ENCODE measurements around the gene PRUNE2. TPM values are rescaled to one million over a fixed set of nuclear protein-coding genes. Genes with fewer than 3 reads are reported as not detected.
"Not testable (repeated sequence)": the region's sequence is repeated elsewhere in the genome, so short reads cannot be mapped to it uniquely, and the experiment has no call there.

Gene PRUNE2, protein sequence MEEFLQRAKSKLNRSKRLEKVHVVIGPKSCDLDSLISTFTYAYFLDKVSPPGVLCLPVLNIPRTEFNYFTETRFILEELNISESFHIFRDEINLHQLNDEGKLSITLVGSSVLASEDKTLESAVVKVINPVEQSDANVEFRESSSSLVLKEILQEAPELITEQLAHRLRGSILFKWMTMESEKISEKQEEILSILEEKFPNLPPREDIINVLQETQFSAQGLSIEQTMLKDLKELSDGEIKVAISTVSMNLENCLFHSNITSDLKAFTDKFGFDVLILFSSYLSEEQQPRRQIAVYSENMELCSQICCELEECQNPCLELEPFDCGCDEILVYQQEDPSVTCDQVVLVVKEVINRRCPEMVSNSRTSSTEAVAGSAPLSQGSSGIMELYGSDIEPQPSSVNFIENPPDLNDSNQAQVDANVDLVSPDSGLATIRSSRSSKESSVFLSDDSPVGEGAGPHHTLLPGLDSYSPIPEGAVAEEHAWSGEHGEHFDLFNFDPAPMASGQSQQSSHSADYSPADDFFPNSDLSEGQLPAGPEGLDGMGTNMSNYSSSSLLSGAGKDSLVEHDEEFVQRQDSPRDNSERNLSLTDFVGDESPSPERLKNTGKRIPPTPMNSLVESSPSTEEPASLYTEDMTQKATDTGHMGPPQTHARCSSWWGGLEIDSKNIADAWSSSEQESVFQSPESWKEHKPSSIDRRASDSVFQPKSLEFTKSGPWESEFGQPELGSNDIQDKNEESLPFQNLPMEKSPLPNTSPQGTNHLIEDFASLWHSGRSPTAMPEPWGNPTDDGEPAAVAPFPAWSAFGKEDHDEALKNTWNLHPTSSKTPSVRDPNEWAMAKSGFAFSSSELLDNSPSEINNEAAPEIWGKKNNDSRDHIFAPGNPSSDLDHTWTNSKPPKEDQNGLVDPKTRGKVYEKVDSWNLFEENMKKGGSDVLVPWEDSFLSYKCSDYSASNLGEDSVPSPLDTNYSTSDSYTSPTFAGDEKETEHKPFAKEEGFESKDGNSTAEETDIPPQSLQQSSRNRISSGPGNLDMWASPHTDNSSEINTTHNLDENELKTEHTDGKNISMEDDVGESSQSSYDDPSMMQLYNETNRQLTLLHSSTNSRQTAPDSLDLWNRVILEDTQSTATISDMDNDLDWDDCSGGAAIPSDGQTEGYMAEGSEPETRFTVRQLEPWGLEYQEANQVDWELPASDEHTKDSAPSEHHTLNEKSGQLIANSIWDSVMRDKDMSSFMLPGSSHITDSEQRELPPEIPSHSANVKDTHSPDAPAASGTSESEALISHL (N-terminal part only)
- total RNA-seq: under 1 TPM; 0.27 to 0.40 TPM

DNA sequence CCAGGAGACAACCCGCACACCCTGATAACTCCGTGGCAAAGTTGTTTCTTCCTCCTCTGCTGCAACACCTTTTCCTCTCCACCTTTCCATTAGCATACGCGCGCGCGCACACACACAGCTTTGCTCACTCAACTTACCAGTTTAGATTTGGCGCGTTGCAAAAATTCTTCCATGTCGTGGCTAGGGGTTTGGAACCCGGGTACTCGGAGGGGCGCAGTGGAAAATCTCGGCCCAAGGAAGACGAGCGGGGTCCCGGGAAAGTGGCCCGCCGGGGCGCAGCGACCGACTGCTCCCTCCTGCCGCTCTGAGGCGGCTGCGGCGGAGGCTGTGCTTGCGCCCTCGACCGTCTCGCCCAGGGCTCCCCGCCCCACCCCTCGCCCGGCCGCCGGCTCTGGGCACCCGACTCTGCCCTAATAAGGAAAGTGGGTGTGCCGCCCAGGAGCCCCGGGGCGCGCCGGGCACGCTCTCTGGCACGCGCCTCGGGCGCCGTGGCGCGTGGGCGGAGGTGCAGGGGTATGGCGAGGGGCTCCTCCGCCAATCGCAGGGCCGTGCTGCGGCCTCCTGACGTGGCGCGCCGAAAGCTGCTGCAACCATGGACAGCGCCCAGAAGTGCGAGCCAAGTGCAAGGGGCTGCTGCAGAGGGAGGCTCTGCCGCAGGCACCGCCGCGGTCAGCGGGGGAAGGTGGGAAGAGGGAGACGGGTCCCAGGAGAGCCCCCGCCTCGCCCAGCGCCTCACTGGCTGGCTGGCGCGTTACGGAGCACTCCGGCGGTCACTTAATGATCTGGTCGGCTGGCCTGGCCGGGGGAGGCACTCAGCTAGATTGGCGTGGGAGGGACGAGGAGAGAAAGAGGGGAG is at the start of gene PRUNE2:
PRUNE2 (minus strand) TSS at position 324 of the 856 bp plus-strand sequence; CDS start at position 173, 151 bp downstream.
- ChIA-PET CTCF (no interaction called here), POLR2A (no interaction called here)

DNA sequence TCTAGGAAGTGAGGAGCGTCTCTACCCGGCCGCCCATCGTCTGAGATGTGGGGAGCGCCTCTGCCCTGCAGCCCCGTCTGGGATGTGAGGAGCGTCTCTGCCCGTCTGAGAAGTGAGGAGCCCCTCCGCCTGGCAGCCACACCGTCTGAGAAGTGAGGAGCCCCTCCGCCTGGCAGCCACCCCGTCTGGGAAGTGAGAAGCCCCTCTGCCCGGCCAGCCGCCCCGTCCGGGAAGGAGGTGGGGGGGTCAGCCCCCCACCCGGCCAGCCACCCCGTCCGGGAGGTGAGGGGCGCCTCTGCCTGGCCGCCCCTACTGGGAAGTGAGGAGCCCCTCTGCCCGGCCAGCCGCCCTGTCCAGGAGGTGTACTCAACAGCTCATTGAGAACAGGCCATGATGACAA is 49.5 kb upstream of the PRUNE2 start:
- CTCF ChIA-PET, POLR2A ChIA-PET: not testable (repeated sequence)

DNA sequence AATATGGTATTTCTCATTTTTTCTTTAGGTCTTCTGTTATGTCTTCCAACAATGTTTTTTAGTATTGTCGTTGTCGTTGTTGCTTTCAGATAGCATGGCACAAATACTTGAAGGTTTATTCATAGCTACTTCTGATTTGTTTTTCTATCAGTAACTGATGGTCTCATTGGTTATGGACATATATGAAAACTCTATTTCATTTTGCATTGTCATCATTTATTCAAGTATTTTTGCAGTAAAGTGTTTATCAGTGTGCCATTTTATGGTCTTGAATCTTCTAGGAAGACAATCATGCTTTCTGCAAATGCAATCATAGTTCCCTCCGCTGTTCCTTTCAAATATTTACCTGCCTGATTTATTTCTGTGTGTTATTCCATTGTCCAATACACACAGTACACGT is 44.0 kb upstream of the PRUNE2 start:
- POLR2A ChIA-PET: no interaction called here
- CTCF ChIA-PET: no interaction called here

DNA sequence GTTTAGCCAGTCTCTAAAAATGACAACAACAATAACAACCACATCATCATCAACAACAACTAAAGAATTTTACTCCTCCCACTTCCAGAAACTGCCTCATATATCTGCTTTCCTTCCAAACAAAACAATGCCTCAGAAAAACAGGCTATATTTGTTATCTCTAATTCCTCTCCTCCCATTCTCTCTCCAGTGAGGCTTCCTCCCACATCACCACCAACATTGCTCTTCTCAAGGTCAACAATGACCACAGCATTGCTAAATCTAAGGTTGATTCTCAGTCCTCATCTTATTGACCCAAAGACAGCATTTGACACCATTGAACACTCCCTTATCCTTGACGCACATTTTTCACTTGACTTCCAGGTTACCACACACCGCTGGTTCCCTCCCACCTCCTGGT is 38.1 kb upstream of the PRUNE2 start:
- CTCF ChIA-PET: no interaction called here
- POLR2A ChIA-PET: no interaction called here

DNA sequence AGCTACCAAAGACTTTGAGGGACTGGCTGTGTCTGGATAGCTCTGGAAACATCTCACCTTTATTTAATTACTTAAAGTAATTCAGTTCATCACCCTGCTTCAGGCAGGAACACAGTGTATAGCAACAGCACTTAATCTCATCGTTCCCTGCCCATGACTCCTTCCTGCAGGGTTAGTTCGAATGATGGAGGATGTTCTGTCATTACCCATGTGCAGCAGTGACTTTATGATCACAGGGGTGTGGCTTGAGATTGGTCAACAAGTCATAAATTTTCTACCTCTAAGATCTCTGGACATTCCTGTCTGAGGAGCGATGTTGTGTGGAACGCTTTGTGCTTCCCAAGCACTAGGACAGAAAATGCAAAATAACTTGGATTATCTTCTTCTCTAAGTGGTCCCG is 37.1 kb upstream of the PRUNE2 start:
- CTCF ChIA-PET: no interaction called here
- POLR2A ChIA-PET: no interaction called here

DNA sequence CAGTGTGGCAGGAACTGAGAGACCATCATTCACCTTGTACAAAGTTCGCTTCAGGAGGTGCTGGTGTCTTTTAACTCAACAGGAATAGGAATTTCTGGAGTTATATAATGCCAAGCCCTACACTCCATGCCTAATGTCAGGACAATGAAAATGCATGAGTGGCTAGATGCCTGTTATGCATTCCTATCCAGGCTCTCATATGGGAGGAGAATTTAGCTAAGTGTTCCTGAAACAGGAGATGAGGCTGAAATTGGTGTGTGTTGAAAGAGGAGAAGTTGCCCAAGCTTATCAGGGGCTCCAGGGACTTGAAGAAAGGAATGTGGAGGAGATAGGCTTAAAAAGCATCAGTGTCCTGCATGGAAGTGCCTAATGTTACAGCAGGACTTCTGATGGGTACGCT is 26.8 kb upstream of the PRUNE2 start:
- CTCF ChIA-PET: no interaction called here
- POLR2A ChIA-PET: no interaction called here

DNA sequence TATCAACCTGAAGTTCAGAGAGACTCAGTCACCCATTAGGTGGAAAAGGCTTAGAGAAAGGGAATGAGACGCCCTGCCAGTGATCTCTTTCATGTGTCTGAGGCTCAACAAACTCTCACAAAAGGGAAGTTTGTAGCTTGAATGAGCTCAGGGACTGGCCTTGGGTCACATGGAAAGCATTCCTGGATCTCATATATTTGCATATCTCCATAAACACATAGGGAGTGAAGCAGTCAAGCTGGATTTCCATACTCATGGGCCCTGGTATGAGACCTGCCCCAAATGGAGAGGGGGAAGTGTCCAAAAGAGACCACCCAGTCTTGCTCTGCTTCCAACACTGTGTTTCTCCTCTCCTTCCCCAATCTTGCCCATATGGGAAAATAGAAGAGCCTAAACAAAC is 26.4 kb upstream of the PRUNE2 start:
- POLR2A ChIA-PET: no interaction called here

DNA sequence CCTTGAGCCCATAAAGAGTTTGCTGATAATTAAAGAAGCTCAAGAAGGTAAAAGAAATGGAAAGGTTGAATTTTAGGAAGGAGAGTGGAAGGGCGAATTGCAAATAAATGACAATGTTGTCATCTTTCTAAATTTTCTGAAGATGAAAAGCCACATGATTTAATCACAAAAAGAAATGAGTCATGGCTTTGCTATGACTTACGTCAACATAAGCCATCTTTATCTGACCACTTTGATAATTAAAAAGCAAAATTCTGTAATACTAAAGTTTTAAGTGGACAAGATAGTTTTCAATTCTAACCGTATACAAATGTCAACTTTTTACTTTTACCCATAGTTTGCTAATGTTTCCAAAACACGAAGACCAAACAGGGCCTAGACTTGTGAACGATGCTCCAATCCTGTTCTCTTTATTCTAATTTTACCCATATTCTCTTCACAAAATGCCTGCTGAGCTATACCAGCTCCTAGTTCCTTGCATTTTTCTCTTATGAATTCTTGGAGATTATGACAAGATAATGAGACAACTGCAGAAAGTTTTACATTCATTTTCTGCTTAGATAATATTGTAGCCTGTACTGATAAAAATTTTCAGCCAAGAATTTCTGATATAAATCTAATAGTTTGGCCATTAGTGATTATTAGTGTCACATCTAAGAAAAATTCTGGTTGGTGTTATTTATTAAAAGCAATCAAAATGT is 21.8 kb upstream of the PRUNE2 start:
- POLR2A ChIA-PET: no interaction called here
- CTCF ChIA-PET: interaction anchor here (0.6 kb wide), 1 partner anchor 10 kb away, joined by 4 read pairs; no protein-coding TSS in a partner anchor

More for the DNA sequence above, 26.4 kb upstream of the PRUNE2 start:
- CTCF ChIA-PET: no interaction called here

DNA sequence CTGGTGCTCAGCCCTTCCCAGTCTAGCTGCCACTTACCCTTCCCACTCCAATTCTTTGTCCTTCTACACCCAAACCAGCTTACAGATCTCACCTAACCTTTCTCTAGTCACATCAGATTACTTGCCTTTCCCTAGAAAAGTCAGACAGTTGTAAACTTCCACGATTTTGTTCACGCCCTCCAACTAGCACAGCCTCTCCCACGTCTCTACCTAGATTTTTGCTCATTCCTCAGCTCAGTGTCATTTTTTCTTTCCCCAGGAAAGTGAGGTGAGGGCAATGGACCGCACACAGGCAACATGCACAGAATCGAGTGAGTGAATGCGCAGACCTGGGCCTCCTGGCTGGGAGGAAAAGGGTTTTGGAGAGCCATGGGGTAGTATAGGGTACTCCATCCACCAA is 20.9 kb upstream of the PRUNE2 start:
- CTCF ChIA-PET: interaction anchor here (0.6 kb wide), 1 partner anchor 11 kb away, joined by 4 read pairs; no protein-coding TSS in a partner anchor
- POLR2A ChIA-PET: no interaction called here

DNA sequence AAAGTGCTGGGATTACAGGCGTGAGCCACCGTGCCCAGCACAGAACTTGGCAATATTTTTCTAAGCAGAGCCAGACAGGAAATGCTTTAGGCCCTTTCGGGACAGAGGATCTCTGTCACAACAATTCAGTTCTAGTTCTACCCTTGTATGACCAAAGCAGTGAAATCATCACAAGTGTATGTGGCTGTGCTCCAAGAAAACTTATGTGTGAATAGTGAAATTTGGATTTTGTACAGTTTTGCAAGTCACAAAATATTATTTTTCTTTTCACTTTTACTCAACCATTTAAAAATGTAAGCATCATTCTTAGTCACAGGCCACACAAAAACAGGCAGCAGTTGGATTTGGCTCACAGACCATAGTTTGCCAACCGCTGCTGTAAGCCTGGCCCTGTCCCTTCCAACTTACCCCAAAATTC is 20.4 kb upstream of the PRUNE2 start:
- ChIA-PET CTCF (interaction anchor here (0.6 kb wide), 2 partner anchors 382 to 703 kb away, joined by 3 to 4 read pairs; no protein-coding TSS in a partner anchor), POLR2A (no interaction called here)

DNA sequence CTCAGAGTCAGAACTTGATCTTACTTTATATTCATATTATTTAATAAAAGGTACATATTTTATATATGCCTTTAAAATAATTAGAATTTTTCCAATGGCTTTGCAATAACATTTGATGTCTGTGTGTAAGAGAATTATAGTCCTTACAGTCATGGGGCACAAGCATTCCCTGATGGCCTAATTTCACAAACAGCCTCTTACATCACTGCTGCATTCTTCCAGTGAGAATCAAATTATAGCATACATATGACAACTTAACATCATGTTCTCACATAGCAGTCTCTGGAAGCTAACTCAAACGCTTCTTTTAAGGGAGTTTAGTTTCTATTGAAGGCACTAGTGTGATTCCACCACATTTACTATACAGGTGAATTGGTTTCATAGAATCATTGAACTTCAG is 15.3 kb upstream of the PRUNE2 start:
- CTCF ChIA-PET: no interaction called here
- POLR2A ChIA-PET: no interaction called here

DNA sequence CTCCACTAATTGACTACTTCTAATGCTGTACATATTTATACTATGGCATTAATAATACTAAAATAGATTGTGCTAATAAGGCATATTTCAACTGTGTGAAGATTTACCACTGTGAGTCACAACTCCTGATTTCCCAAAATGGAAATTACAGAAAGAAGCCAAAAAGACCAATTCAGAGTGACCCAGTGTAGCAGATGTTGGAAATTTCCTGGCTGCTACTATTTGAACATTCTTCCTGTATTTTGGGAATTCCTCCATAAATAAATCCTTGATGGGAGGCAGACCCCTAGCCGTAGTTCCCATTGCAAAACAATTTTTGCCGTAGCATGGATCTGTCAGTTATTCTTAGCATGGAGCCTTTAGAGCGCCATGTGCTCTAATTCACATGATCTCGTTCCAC is 11.4 kb upstream of the PRUNE2 start:
- ChIA-PET CTCF (no interaction called here), POLR2A (no interaction called here)

DNA sequence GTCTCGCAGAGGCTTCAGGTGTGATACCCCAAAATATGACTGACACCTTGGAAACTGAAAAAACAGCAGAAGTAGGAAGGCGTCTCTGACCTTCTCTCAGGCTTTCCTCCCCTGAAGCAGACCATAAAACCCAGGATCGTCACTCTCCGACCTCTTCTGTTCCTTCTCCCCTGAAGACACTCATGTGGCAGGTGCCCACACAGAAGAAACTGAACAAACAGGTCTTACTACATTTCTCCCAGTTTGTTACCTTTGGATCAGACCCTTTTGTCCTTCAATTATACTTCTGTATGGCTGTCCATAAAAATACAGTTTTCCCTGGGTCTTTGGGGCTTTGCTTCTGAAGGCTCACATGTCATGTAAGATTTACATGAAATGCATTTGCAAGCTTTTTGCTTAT is 10.3 kb upstream of the PRUNE2 start:
- ChIA-PET POLR2A (no interaction called here), CTCF (no interaction called here)

DNA sequence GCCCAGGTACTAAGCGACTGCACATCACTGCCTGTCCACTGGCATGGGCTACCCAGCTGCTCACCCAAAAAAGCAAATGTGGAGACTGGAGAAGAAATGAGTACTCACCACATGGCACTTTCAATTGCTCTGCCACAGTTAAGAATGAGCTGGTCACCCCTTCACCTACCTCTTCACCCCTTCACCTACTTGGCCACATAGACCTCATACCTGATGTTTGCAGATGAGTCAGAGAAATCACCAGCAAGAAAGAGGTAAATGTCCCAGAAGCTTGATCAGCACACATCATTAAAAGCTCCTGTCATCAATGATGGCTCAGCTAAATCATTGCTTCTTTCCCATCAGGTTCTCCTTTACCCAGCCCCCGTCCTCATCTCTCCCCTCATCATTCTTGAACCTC is 7.6 kb upstream of the PRUNE2 start:
- POLR2A ChIA-PET: no interaction called here
- CTCF ChIA-PET: no interaction called here

DNA sequence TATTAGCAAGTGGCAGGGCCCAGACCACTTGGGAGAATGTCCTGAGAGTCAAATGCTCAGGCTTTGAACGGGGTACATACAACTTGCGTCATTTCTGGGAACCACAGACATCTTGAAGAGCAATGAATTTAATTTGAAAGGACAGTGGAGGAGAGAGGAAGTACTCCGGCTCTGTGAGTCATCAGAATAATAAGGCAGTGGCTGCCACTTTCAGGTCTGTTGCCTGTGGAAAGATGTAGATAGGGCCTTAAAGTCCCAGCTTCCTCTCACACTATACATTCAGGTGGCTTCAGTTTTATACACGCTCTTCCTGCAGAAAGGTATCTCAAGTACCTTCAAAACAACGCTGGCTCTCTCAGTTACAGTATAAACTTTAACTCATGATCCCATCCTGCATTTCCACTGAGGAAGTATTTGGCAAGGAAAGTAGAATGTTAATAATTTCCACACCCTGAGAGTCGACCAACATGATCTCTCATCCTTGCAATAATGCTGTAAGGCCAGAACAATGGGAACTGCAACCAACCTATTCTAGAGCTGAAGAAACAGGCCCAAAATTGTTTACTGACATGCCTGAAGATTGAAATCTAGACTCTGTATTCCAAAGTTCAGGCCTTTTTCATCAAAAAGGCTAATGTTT is 6.8 kb upstream of the PRUNE2 start:
- CTCF ChIA-PET: no interaction called here
- POLR2A ChIA-PET: no interaction called here

DNA sequence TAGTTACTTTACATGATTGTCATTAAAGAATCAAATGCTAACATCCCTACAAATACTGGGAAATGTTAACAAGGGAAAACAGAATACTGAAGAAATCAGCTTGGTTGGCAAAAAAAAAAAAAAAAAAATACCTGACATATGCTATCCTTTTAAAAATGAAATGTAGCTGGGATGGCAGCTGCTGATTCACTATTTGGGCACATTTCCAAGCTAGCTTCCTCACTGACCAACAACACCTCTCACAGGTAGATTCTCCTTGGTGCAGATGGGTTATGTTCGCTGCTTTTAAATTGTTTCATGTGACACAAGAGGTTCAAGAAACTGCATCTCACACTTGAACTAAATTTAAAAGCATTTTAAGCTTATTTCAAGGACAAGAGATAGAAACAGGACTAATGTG is 6.1 kb upstream of the PRUNE2 start:
- CTCF ChIA-PET: no interaction called here
- POLR2A ChIA-PET: no interaction called here

DNA sequence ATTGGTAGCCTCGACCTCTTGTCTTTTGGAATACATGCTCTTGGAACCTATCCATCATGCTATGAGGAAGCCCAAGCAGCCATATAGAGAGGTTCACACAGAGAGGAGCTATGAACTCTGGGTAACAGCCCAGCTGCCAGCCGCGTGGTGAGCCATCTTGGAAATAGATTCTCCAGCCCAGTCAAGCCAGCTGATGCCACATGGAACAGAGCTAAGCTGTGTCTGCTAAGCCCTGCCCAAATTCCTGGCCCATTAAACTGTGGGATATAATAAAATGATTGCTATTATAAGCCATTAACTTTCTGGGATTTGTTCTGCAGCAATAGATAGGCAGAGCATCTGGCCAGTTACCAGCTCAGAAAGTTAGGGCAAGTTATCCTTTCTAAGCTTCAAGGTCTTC is 4.9 kb upstream of the PRUNE2 start:
- CTCF ChIA-PET: no interaction called here
- POLR2A ChIA-PET: no interaction called here

DNA sequence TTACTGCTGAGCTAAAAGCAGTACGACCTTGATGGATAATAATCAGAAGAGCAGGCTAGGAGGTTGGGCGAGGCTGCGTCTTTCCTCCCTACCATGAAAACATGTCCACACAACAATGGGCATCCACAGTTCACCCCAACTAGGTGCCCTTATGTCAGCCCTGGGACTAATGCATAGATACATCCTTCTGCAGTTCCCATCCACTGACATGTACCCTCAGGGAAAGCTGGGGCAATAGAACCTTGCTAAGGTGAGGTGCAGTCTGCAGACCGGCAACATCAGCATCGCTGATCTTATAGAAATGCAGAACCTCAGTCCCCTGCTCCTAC is 697 bp upstream of the PRUNE2 start:
- CTCF ChIA-PET: no interaction called here
- POLR2A ChIA-PET: no interaction called here
